Measurements from ENCODE around the gene PCNT.

Gene PCNT

GRCh38 chr21:46376856-46377453 lies 53.0 kb downstream of the PCNT start:
- no peak for TF ChIP-seq CTCF (IDR thresholded peaks at IDR 0.05; ENCODE audit: control insufficient read depth, insufficient read depth, low read depth, low read length, missing control alignments)
- DNase-seq (ENCODE audit: low read depth), result no peak
- no peak overlapping the region for H3K4me3 ChIP-seq (ENCODE audit: control insufficient read depth, low read depth, low read length)

DNA sequence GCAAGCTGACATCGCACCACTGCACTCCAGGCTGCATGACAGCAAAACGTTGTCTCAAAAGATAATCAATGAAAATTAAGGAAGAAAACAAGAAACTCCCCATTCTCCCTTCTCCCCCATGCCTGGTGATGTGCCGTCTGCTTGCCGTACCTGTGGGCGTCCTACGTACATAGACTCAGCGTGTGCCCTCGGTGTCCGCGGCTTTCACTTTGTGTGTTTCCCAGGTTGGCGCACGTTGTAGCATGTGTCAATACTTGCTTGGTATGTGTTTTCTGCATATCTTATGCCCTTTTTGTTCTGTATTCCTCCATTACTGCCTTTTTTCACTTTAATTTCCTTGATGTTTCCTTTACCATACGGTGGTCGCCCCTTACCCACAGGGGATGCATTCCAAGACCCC lies 53.8 kb downstream of the PCNT start:
- TF ChIP-seq CTCF (IDR thresholded peaks at IDR 0.05; ENCODE audit: control insufficient read depth, insufficient read depth, low read depth, low read length, missing control alignments), result no peak
- DNase-seq (ENCODE audit: low read depth), result no peak
- no peak overlapping the region for H3K4me3 ChIP-seq (ENCODE audit: control insufficient read depth, low read depth, low read length)

DNA sequence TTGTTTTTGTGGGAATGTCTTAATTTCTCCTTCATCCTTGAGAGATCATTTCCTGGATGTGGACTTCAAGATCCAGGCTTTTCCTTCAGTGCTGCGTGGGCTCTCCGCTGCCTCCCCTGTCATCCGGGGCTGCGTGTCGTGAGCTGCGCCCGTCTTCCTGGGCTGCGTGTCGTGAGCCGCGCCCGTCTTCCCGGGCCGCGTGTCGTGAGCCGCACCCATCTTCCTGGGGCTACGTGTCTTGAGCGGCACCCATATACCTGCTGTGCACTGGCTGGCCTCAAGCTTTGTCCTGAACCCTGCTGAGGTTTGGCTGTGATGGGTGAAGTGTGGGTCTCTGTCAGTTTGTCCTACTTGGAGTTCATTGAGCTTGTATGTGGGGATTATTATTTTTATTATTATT lies 55.1 kb downstream of the PCNT start:
- no peak for DNase-seq (ENCODE audit: low read depth)
- no peak for TF ChIP-seq CTCF (IDR thresholded peaks at IDR 0.05; ENCODE audit: control insufficient read depth, insufficient read depth, low read depth, low read length, missing control alignments)
- no peak overlapping the region for H3K4me3 ChIP-seq (ENCODE audit: control insufficient read depth, low read depth, low read length)

- no peak for TF ChIP-seq CTCF (IDR thresholded peaks at IDR 0.05; ENCODE audit: control insufficient read depth, insufficient read depth, low read depth, low read length, missing control alignments)
- no peak for DNase-seq (ENCODE audit: low read depth)
- H3K4me3 ChIP-seq (ENCODE audit: control insufficient read depth, low read depth, low read length), result no peak overlapping the region
Measured at GRCh38 chr21:46379691-46380090, 55.7 kb downstream of the PCNT start.

- no peak for DNase-seq (ENCODE audit: low read depth)
- no peak overlapping the region for H3K4me3 ChIP-seq (ENCODE audit: control insufficient read depth, low read depth, low read length)
- no peak for TF ChIP-seq CTCF (IDR thresholded peaks at IDR 0.05; ENCODE audit: control insufficient read depth, insufficient read depth, low read depth, low read length, missing control alignments)
Measured at GRCh38 chr21:46381541-46381940, 57.6 kb downstream of the PCNT start.

DNA sequence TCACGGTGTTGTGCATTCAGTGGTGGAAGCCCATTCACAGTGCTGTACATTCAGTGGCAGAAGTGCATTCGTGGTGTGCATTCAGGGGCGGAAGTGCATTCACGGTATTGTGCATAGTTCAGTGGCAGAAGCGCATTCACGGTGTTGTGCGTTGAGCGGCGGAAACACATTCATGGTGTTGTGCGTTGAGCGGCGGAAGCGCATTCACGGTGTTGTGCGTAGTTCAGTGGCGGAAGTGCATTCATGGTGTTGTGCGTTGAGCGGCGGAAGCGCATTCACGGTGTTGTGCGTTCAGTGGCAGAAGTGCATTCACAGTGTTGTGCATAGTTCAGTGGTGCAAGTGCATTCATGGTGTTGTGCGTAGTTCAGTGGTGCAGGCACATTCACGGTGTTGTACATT lies 60.6 kb downstream of the PCNT start:
- no peak overlapping the region for H3K4me3 ChIP-seq (ENCODE audit: control insufficient read depth, low read depth, low read length)
- DNase-seq (ENCODE audit: low read depth), result no peak
- TF ChIP-seq CTCF (IDR thresholded peaks at IDR 0.05; ENCODE audit: control insufficient read depth, insufficient read depth, low read depth, low read length, missing control alignments), result no peak

Data from AG09309 (cell line).